ENCODE data around the gene KIFC1.

GRCh38 chr6:33453393-33454008 lies 61.9 kb downstream of the KIFC1 start:
- TF ChIP-seq CTCF (IDR thresholded peaks at IDR 0.05): no peak
- no peak for TF ChIP-seq EZH2 (IDR thresholded peaks at IDR 0.05; ENCODE audit: borderline replicate concordance, insufficient read depth, low read depth, low read length, poor library complexity, severe bottlenecking)

All from B cell (primary cell).